ENCODE data around the gene ABCF1.

Gene ABCF1

DNA sequence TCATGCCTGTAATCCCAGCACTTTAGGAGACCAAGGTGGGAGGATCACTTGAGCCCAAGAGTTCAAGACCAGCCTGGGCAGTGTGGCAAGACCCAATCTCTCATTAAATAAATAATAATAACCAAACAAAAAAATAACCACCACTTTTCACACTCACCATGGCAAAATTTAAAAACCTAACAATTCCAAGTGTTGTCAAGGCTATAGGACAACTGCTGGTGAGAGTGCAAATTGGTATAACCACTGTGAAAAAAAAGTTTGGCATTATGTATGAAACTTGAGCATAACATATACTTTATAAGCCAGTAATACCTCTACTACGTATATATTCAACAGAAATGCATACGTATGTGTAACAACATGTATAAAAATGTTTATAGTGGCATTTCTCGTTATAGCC, 10.3 kb upstream of the ABCF1 start:
- no peak for DNase-seq

DNA sequence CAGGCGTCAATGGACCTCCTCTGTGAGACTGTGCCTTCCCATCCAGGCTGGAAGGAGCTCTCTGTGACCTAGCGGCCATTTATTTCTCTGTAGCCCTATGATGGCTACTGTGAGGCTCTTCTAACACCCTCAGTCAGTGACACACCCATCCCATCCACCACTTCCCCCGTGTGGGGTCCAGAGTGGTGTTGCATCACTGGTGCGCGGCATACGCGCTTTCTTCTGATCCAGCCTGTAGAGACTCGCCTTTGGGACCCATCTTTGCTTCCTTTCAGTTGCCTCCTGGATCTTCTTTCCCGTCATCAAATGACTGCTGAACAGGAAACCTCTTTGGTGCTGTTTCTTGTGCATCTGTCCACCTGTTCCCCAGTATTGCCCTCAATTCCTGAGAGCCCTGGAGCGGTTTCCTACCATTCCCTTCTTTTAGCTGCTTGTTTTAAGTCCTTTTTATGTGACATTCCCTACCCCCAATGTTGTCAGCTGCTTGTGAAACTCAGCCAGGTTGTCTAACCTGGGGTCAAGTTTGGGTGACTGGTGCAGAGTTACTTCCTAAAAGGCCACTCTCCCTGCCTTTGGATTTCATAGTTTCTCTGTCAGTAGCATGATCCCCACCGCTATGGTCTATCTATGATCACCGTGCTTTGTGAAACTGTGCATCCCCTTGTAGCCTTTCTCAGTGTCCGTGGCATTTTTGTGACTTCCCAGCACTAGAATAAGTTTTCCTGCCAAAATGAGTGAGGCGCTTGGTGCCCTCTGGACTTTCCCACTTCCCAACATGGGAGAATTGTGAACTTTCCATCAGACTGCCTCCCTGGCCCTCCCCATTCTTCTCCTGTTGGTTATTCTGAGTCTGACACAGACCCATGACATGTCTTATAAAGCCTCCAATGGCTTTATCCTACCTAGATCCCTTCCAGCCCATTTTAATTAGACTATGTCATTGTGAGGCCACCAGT, 8.5 kb upstream of the ABCF1 start:
- DNase-seq, result no peak

DNA sequence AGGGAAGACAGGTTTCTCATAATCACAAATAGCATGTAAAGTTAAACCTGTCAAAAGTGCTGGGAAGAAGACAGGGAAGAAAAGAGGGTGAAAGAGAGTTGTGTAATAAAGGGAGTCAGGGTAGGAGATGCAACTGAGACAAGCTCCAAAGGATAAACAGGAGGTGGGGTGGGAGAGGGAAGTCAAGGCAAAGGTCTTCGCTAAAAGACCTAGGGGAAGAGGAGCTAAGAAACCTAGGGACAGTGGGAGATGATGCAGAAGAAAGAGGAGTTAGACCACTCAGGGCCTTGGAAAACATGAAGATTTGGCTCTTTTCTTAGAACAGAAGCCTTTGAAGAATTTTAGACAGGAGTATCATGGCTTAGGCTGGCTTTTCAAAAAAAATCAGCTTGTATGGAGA, 7.1 kb upstream of the ABCF1 start:
- DNase-seq, result no peak

DNA sequence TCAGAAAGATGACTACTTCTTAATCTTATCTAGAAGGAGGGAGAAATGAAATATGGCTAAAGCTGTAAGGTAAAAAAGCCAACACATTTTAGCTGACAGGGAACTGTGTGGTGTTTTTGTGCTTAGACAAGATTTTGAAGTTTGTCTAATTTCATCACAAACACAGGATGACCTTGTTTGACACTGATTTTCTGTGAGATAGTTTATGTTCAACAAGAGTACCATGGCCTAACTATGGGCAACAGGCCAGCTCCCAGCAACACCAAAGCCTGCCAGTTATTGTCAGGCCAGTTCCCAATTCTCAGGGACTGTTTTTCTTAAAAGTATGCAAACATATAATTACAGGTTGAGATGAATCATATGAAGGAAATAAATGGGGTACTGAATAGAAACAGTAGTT, 5.5 kb upstream of the ABCF1 start:
- no peak for DNase-seq

DNA sequence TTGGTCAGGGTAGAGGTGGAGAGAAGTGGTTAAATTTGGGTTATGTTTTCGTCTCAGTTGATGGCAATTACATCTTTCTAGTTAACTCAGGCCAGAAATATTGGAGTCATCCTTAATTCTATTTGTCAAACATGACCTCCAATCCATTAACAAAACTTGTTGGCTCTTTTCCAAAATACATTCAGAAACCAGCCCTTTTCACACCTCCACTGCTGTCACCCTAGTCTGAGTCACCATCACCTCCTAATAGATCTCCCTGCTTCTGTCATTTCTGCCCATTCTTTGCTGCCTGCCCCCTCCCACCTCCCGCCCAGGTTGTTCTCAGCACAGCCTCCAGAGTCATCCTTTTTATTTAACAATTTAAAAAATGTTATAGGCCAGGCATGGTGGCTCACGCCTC, 3.0 kb upstream of the ABCF1 start:
- DNase-seq, result no peak

DNA sequence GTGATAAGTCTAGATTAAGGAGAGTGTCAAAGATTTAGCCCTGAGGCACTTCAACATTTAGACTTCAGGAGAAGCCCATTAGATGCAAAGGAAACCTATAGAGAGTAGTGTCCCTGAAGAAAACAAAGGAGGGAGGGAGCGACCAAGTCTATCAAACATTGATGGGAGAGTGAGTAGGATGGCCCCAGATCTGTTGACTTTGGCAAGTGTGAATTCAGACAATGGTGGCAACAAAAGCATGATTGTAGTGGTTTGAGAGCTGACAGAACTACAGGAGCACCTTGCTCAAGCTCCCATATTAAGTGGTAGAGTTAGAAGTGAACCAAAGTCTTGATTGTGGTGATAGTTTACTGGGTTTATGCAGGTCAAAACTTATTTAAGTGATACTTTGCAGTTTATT, 979 bp upstream of the ABCF1 start:
- DNase-seq, result no peak

DNA sequence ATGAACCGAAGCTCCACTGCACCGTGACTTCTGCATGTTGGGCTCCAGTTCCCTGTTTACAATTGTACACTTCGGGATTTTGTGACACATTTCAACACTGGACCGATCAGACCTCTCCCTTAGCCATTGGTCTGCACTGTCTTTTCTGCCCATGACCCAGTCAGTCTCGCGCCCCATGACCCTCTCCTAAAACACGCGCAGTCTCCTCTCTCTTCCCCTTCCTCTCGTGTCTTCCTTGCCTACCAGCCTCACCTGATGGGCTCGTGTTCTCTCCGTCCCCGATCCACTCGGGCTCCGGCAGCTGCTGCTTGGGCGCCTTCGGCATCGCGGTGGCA, 535 bp upstream of the ABCF1 start:
- no peak for DNase-seq

DNA sequence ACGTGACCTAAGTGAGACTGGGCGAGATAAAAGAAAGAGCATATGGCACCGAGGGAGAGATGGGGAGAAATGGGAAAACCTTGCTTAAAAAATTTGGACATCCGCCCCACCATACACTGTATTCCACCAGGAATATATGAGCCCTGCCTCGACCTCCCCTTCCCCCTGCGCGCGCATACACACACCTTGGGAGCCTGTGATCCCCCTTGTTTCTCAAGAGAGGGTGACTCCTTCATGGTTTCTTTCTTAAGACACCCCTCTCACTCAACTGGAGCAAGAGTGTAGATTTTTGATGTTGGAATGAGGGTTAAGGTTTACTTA, 480 bp downstream of the ABCF1 start:
- DNase-seq, result no peak

DNA sequence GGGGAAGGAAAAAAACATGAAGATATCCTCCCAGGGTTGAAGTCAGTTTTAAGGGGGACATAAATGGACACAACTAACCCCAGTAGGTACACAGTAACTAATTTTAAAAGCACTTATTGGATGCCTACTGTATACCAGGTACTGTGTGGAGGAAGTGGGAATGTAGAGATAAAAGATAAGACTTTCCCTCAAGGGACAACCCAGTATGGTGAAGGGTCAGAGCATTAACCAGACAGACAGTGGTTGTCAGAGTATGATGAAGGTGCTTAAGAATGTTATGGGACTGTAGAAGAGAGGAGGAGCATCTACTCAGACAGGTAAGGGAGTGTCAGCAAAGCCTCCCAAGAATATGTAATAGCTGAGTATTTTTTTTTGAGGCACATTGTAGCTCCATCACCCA, 906 bp downstream of the ABCF1 start:
- no peak for DNase-seq

DNA sequence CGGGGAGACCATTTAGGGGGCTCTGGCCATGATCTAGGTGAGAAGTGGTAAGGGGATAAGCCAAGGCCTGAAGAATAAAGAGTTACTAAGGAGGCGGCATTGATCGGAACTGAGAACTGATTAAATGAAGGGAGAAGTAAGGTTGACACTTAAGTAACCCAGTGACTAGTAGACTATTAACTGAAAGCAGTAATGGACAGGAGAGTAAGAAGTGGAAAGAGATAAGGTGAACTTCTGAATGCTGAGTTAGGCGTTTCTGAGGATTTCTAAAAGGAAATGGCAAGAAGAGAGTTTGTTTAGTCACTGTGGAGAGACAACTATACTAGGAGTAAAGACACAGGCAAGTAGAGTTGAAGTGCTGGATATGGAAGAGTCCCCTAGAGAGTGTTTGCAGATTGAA, 1.9 kb downstream of the ABCF1 start:
- no peak for DNase-seq

DNA sequence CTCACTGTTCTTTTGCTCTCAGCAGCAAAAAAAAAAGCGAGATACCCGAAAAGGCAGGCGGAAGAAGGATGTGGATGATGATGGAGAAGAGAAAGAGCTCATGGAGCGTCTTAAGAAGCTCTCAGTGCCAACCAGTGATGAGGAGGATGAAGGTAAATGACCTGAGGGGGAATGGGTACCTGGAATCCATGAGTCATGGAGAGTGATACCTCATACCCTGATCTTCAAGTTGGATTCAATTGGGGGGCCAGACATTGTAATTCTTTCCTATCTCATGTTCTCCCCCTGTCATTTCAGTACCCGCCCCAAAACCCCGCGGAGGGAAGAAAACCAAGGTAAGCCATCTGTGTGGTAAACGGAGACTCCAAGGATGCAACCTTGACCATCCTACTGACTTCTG, 6.8 kb downstream of the ABCF1 start:
- DNase-seq, result no peak

DNA sequence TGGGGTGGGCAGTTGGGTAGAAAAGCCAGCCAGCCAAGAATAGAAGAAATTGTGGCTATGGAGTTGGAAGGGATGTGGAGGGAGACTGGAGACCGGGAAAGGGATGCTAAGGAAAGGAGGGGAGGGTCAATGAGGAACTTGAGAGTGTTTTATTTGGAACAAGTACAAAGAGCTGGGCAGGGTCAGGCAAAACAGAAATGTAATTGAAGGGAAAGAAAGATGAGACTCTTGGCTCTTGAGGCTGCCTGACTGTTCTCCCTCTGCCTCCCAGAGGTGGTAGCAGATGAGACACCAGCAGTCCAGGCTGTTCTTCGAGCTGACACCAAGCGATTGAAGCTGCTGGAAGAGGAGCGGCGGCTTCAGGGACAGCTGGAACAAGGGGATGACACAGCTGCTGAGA, 12.7 kb downstream of the ABCF1 start:
- DNase-seq, result no peak

DNA sequence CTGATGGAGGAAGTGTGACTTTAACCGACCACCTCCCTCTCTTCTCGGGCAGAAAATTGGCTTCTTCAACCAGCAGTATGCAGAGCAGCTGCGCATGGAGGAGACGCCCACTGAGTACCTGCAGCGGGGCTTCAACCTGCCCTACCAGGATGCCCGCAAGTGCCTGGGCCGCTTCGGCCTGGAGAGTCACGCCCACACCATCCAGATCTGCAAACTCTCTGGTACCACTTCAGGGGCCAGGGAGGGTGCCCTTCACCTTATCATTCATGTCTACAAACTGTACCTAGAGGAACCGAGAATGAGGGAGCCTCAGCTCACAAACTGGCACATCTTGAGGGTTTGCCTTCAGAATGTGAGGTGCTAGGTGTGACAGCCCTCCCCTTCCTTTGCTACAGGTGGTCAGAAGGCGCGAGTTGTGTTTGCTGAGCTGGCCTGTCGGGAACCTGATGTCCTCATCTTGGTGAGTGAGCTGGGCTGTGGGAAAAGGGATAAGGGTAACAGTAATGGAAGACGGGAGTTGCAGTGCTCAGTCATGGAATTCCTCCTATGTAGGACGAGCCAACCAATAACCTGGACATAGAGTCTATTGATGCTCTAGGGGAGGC, 18.6 kb downstream of the ABCF1 start:
- DNase-seq, result no peak

DNA sequence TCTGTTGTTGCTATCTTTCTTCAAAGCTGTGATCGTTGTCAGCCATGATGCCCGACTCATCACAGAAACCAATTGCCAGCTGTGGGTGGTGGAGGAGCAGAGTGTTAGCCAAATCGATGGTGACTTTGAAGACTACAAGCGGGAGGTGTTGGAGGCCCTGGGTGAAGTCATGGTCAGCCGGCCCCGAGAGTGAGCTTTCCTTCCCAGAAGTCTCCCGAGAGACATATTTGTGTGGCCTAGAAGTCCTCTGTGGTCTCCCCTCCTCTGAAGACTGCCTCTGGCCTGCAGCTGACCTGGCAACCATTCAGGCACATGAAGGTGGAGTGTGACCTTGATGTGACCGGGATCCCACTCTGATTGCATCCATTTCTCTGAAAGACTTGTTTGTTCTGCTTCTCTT, 19.3 kb downstream of the ABCF1 start:
- no peak for DNase-seq

DNA sequence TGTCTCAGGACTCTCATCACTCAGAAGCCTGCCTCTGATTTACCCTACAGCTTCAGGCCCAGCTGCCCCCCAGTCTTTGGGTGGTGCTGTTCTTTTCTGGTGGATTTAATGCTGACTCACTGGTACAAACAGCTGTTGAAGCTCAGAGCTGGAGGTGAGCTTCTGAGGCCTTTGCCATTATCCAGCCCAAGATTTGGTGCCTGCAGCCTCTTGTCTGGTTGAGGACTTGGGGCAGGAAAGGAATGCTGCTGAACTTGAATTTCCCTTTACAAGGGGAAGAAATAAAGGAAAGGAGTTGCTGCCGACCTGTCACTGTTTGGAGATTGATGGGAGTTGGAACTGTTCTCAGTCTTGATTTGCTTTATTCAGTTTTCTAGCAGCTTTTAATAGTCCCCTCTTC, 19.8 kb downstream of the ABCF1 start:
- DNase-seq, result no peak

DNA sequence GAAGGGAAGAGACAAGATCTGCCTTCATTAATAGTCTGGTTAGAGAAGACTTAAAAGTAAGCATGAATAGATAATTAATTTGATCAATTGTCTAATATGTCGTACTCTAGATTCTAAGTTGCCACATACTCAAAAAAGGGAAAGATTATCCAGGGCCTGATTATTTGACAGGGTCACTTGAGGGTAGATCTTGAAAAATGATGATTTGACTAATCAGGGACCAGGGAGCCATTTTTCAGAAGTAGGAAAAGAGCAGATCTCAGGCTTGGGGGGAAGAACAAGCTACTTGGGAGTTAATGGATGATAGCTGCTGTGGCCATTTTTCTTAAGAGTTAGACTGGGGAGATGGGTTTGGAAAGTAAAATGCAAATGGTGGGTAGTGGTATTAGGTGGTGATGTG, 21.0 kb downstream of the ABCF1 start:
- DNase-seq, result no peak

DNA sequence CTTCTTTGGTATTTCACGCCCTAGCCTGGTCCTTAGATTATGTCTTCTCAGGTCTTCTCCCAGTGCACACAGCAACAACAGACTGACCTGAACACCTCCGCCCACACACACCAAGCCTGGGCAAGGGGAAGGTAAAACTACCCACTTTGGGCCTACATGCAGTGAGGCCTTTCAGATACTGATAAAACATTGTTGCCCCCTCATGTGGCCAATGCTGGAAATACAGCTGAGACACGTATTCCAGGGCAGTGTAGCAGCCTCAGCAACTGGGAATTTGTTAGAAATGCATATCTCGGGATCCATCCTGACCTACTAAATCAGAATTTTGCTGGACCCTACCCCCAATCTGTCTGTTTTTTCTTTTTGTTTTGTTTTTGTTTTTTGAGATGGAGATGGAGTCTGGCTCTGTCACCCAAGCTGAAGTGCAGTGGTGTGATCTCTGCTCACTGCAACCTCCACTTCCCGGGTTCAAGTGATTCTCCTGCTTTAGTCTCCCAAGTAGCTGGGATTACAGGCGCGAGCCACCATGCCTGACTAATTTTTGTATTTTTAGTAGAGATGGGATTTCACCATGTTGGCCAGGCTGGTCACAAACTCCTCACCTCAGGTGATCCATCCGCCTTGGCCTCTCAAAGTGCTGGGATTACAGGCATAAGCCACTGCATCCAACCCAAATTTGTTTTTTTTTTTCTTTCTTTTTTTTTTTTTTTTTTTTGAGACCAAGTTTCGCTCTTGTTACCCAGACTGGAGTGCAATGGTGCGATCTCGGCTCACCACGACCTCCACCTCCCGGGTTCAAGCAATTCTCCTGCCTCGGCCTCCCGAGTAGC, 26.3 kb downstream of the ABCF1 start:
- DNase-seq, result peak; percentile 38

DNA sequence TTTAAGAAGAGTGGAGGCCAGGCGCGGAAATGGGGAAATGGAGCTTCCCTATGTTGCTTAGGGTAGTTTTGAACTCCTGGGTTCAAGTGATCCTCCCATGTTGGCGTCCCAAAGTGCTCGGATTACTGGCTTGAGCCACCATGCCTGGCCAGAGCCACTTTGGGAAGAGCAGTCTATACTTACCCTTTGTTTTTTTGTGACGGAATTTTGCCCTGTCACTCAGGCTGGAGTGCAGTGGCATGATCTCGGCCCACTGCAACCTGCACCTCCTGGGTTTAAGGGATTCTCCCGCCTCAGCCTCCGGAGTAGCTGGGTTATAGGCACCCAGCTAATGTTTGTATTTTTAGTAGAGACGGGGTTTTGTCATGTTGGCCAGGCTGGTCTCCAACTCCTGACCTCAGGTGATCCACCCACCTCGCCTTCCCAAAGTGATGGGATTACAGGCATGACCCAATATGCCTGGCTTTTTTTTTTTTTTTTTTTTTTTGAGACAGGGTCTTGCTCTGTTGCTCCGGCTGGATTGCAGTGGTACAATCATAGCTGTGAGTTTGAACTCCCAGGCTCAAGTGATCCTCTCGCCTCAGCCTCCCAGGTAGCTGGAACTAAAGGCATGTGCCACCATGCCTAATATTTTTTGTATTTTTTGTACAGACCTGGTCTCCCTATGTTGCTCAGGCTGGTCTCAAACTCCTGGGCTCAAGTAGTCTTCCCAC, 27.8 kb downstream of the ABCF1 start:
- no peak for DNase-seq

DNA sequence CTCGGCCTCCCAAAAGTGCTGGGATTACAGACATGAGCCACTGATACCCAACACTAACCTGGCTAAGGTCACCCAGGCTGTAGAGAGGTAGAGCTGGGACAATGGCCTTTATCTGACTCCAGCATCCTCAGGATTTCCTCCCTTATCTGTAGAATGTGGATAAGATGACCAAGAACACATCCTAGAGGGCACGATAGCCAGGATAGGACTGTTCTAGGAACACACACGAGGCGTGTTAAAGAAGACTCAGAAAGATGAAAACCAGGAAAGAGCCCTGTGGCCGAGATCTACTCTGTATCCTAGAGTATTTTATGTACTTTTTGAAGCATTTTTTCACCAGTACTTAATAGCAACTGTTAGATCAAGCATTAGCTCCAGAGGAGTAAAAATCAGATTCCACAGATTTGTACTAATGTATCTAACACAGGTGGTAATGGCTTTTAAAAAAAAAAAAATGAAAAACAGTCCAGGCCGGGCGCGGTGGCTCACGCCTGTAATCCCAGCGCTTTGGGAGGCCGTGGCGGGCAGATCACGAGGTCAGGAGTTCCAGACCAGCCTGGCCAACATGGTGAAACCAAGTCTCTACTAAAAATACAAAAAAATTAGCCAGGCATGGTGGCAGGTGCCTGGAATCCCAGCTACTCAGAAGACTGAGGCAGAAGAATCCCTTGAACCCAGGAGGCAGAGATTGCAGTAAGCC, 28.5 kb downstream of the ABCF1 start:
- no peak for DNase-seq

DNA sequence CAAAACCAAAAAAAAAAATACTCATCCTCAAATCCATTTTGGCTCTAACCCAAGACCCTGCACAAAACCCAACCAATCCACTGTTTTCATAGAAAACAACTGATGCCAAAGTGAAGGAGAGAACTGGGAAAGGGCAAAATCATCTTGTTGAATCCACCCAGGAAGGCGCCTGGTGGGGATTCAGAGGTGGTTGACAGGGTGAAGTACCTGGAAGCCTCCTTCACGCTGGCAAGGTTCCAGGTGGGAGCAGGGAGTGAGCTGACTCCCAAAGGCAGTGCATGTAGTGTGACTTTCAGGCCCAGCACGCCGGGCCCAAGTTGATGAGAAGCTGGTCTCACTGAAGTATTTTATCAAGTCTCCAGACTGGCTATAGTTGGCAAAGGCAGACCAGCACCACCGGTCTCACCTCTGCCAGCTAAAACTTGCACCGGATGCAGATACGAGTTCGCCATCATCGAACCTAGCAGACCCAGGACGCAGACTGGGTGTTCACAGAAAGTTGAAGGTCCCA, 29.3 kb downstream of the ABCF1 start:
- DNase-seq, result no peak

DNA sequence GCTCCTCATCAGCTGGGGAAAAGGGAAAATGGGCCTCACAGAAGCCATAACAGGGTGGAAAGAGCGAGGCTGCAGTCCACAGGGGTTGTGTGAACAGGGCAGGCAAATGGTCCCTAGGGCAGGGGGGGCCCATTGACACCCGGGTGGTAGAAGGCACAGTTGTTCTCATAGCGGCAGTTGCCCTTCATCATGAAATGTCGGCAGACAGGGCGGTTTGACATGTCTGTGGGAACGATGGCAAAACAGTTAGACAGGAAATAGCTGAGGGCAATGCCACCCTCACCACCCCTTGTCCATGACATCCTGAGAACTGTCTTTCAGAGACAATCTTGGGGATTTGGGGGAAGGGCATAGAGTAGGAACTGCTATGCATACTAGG, 30.2 kb downstream of the ABCF1 start:
- no peak for DNase-seq

DNA sequence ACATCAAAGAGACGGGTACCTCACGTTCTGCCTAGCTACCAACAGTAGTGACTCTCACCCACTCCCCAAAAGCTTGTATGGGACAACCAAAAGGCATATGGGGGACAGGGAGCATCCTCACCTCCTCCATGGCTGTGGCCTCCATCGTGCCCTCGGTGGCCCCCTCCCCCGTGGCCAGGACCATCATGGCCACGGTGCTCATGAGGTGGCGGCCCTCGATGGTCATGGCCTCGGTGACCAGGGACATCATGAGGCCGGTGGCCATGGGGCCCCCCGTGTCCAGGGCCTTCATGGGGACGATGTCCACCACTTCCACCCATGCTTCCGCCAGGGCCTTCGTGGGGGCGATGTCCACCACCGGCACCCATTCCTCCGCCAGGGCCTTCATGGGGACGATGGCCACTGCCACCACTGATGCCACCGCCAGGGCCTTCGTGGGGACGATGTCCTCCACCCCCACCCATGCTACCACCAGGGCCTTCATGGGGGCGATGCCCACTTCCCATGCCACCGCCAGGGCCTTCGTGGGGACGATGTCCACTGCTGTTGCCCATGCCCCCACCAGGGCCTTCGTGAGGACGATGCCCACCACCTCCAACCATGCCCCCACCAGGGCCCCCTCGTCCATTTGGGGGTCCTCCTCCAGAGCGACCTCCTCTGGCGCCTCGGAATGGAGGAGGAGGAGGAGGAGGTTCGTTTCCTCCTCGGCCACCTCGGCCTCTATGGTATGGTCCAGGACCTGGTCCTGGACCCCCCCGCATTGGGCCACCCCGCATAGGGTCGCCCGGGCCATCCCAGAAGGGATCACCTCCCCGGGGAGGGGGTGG, 30.8 kb downstream of the ABCF1 start:
- DNase-seq, result no peak

Measured in NCI-H1048 (cell line).